ENCODE data around the gene SYS1. TPM values are rescaled to one million over a fixed set of nuclear protein-coding genes. Genes with fewer than 3 reads are reported as not detected.

The SYS1 gene
- total RNA-seq, 1 experiment from 2014 or later = 29.1 TPM

DNA sequence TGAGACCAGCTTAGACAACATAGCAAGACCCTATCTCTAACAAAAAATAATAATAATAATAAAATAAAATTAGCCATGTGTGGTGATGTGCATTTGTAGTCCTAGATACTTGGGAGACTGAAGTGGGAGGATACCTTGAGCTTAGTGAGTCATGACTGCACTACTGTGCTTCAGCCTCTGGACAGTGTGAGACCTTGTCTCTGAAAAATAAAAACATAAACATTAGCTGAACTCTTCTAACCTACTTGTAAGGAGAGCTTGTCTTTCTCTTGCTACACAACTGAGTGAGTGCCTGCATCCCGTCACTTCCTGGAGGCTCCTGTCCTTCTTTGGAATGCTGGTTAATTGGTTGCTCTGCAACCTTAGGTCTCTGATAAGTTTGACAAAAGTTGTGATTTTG is 40.0 kb downstream of the SYS1 start:
- no peak overlapping the region for H3K4me3 ChIP-seq (ENCODE audit: low read depth in 2 of 2, low read length in 2 of 2)
- in situ Hi-C loops (cut with HindIII; ENCODE audit: low pct_unique_long_range_greater_than_20kb, low sequenced_read_pairs) = no loop called here
- no peaks in the 10 kb centered on the region for H3K36me3 ChIP-seq (ENCODE audit: control insufficient read depth, insufficient read depth, low read length)
- no peak overlapping the region for H3K27ac ChIP-seq (ENCODE audit: low read length)
- no peaks in the 10 kb centered on the region; the same call in 1 of the 2 replicates for H3K4me1 ChIP-seq (ENCODE audit: control insufficient read depth, insufficient read depth, low read length)
- no peaks in the 10 kb centered on the region for H3K27me3 ChIP-seq (ENCODE audit: control insufficient read depth, insufficient read depth, low read length)
- peaks cover 11% of the 10 kb centered on the region; the same call in 1 of the 2 replicates for H3K9me3 ChIP-seq (ENCODE audit: control insufficient read depth, insufficient read depth, low read depth, low read length)
- BruUV-seq (replicated peaks) = no TSS peak
- TF ChIP-seq POLR2AphosphoS5 (IDR thresholded peaks at IDR 0.05; ENCODE audit: low read depth, low read length) (no peak), SIN3A (IDR thresholded peaks at IDR 0.05; ENCODE audit: borderline replicate concordance, insufficient read depth, low read depth, low read length) (no peak), TCF7L2 (IDR thresholded peaks at IDR 0.05; ENCODE audit: low read depth, low read length) (no peak), REST (IDR thresholded peaks at IDR 0.05; ENCODE audit: insufficient read depth in 1 of 2, low read depth in 2 of 2, low read length in 1 of 2) (no peak)
- TF ChIP-seq, protein P1, sequence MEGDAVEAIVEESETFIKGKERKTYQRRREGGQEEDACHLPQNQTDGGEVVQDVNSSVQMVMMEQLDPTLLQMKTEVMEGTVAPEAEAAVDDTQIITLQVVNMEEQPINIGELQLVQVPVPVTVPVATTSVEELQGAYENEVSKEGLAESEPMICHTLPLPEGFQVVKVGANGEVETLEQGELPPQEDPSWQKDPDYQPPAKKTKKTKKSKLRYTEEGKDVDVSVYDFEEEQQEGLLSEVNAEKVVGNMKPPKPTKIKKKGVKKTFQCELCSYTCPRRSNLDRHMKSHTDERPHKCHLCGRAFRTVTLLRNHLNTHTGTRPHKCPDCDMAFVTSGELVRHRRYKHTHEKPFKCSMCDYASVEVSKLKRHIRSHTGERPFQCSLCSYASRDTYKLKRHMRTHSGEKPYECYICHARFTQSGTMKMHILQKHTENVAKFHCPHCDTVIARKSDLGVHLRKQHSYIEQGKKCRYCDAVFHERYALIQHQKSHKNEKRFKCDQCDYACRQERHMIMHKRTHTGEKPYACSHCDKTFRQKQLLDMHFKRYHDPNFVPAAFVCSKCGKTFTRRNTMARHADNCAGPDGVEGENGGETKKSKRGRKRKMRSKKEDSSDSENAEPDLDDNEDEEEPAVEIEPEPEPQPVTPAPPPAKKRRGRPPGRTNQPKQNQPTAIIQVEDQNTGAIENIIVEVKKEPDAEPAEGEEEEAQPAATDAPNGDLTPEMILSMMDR (IDR thresholded peaks at IDR 0.05) = no peak
- no peak for DNase-seq (ENCODE audit: low read depth, low spot score)
- POLR2A ChIA-PET = no interaction called here
- CTCF ChIA-PET = no interaction called here
- ATAC-seq = no peak
- intact Hi-C loops (cut with micrococcal nuclease; ENCODE audit: unreplicated experiment) = no loop called here

DNA sequence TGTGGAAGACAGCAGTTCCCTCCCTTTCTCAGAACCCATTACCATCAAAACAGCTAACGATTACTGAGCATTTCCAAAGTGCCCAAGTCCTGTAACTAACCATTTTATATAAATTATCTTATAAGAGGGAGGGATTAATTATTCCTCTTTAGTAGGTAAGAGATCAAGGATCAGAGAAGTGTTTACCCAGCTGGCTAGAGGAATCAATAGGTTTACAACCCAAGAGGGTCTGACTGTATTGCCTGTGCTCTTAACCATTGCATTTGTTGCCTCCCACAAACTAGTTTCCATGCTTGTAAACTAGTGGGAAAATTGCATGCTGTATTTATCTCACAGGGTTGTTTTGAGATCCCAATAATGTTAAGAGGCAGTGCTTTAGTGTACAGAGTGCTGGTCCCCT is 41.5 kb downstream of the SYS1 start:
- H3K9me3 ChIP-seq (ENCODE audit: control insufficient read depth, insufficient read depth, low read depth, low read length) = peaks cover 6% of the 10 kb centered on the region; the same call in 1 of the 2 replicates
- ChIA-PET CTCF (interaction anchor here (1.6 kb wide), 1 partner anchor 30 kb away, joined by 3 read pairs; no protein-coding TSS in a partner anchor), POLR2A (interaction anchor here (0.6 kb wide), 1 partner anchor 963 kb away, joined by 6 read pairs; no protein-coding TSS in a partner anchor)
- no peaks in the 10 kb centered on the region; the same call in 1 of the 2 replicates for H3K4me1 ChIP-seq (ENCODE audit: control insufficient read depth, insufficient read depth, low read length)
- BruUV-seq (replicated peaks) = no TSS peak
- intact Hi-C loops (cut with micrococcal nuclease; ENCODE audit: unreplicated experiment) = no loop called here
- in situ Hi-C loops (cut with HindIII; ENCODE audit: low pct_unique_long_range_greater_than_20kb, low sequenced_read_pairs) = no loop called here
- H3K4me3 ChIP-seq (ENCODE audit: low read depth in 2 of 2, low read length in 2 of 2) = no peak overlapping the region
- no peak for TF ChIP-seq POLR2AphosphoS5 (IDR thresholded peaks at IDR 0.05; ENCODE audit: low read depth, low read length)
- TF ChIP-seq SIN3A (IDR thresholded peaks at IDR 0.05; ENCODE audit: borderline replicate concordance, insufficient read depth, low read depth, low read length) = no peak
- TF ChIP-seq REST (IDR thresholded peaks at IDR 0.05; ENCODE audit: insufficient read depth in 1 of 2, low read depth in 2 of 2, low read length in 1 of 2) = no peak
- TF ChIP-seq, protein P1 (IDR thresholded peaks at IDR 0.05) = no peak
- no peak for TF ChIP-seq TCF7L2 (IDR thresholded peaks at IDR 0.05; ENCODE audit: low read depth, low read length)
- peaks cover 2% of the 10 kb centered on the region; the same call in 1 of the 2 replicates for H3K36me3 ChIP-seq (ENCODE audit: control insufficient read depth, insufficient read depth, low read length)
- no peak for ATAC-seq
- no peak for DNase-seq (ENCODE audit: low read depth, low spot score)
- no peak overlapping the region for H3K27ac ChIP-seq (ENCODE audit: low read length)
- no peaks in the 10 kb centered on the region for H3K27me3 ChIP-seq (ENCODE audit: control insufficient read depth, insufficient read depth, low read length)
